SIG-M5 (cell line): Measurements from ENCODE around the gene PAX6.

ENCODE experiments used
- DNase-seq: peaks from one replicate; lab custom pipeline; 2025; lab: John Stamatoyannopoulos, UW

Gene PAX6

DNA sequence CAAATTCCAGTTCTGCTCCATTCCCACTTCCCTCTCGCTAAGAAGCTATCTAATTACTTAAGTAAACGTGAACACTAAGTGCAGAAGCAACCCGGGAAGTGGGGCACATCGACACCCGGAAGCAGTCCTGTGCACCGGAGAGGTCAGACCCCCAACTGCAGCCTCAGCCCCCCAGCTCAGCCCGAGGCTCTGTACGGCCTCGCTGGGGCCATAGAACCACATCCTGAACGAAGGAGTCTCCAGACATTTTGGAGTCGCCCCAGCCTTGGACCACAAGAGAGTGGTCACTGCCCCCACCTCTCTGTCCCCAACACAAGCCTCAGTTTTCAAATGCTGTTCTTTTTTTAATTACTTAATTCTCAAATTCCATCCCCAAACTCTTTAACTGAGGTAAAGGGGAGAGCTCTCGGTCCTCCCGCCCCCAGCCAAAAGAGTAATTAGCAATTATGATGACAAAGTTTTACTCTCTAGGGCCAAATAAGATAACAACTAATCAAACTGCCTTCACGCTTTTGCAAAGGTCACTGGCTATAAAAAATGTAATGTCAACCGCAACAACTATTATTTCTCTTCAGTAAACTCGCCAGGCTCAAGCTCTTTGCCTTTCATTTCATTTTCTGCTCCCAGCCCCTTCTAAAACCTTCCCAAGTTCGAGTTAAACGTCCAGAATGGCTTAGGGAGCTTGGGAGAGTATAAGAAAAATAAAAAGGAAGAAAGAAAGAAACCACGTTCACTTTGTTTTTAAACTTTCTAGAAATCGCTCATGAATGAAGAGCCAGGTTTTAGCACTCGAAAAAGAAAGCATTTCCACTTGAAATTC is 2.2 kb downstream of the PAX6 start:
- DNase-seq, result no peak

GRCh38 chr11:31807799-31808667 is 3.1 kb downstream of the PAX6 start:
- no peak for DNase-seq

DNA sequence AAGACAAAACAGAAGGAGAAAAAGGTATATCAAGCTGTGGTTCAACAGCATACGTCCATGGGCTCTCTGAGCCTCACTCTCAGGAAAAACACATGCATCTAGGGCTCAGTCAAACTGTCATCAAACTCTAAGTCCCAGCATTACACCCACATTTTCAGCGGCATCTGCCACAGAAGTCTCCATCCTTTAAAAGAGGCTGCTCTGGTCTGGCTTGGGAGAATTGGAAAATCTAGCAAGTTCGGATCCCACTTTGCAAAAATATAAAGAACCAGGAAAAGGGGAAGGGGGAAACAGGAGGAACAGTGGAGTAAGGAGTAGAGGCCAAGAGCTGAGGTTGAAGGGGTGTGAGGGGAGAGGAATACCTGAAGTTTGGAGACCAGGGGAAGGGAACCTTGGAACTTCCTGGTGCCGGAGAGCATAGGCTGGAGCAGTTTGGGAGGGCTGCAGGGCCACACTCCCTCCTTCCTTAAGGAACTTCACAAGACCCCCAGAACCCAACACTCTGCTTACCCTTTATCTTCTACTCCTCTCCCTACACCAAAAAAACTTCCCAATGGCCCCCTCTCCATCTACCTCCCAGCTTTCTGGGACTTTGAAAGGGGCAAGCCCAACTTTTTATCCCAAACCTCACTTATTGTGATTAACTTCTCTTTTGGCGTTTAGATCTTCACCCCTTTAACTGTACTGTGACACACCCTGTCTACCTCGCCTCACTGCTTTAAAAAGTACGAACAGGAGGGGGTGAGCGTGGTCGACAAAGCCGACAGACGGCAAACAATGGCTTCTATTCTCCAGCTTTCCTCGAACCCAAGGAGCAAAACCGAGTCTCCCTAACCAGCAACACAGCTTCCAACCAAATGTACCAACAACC is 4.0 kb downstream of the PAX6 start:
- DNase-seq, result no peak

DNA sequence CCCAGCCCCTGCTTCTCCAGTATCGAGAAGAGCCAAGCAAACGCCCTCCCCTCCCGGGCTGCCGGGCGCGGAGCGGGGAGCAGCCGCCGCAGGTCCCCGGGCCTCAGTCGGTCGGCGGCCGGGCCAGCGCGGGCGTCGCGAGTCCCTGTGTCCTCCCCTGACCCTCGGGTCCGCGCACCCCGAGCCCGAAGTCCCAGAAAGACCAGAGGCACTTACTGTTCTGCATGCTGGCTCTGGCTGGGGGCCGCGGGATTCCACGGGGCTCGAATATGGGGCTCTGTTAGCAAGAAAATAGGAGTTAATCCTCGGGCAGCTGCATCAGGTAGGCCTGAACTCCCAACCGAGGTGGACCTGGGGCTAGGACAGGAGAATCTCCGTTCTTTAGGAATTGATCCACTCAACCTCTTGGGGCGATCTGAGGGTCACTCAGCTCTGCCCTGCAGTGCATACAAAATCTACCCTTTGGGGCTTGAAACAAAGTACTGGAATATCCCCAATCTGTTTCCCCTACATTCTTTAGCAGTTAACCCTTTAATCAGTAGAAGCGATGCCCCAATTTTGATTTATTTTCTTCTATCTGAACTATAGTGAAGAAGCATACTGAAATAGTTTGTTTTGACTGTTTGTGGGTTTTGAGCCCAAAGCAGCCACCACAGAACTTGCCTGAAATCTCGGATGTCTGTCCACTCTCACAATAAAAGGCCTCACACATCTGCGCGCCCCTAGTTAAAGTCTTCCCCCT is 4.8 kb downstream of the PAX6 start:
- DNase-seq, result no peak

GRCh38 chr11:31805629-31806185 is 5.4 kb downstream of the PAX6 start:
- DNase-seq, result no peak

DNA sequence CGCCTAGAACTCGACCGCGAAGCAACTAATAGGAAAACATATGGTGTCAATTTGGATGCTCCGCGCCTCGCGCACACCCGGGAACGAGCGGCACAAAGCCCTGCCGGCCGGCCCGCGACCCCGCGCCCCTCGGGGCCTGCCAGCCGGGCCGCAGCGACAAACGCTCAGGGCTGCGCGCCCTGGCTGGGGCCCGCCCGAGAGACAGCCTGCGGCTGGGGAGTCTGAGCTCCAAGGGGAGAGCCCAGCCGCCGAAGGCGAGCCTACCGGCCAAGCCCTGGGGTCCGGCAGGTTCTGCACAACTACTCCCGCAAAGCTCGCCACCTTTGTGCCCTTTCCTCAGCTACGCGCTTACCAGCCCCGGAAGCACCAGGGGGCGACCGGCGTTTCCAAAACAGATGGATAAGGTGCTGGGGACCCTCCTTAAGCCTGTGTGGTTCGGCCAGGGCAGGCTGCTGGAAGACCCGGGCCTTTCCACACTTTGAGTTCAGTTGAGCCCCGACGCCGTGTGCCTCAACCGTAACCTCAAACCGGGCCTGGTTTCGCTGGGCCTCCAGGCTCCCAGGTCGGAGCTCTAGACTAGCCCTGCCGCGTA is 6.0 kb downstream of the PAX6 start:
- DNase-seq, result no peak

- no peak for DNase-seq
Observed at GRCh38 chr11:31804312-31805036, 6.6 kb downstream of the PAX6 start.

DNA sequence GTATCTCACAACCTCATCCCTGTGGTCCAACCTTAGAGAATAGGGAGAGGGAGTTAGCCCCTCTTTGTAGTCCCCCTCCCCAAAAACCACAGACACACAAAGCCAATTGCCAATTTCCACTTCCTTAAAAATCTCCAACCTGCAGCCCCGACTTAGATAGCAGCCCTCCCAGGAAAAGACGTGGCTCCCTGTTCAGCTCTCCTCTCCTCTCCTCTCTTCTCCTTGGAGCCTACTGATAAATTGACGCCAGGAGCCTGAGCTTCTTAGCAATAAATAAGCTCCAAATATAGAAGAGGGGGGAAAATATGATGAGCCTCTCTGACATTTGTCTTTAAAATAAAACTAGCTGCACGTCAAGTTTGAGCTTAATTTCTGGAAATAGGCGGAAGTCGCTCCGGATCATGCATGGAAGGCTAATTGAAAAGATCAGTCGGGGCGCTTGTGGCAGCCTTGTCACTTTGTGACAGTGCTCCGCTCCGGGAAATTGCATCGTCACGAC is 7.3 kb downstream of the PAX6 start:
- DNase-seq, result no peak

DNA sequence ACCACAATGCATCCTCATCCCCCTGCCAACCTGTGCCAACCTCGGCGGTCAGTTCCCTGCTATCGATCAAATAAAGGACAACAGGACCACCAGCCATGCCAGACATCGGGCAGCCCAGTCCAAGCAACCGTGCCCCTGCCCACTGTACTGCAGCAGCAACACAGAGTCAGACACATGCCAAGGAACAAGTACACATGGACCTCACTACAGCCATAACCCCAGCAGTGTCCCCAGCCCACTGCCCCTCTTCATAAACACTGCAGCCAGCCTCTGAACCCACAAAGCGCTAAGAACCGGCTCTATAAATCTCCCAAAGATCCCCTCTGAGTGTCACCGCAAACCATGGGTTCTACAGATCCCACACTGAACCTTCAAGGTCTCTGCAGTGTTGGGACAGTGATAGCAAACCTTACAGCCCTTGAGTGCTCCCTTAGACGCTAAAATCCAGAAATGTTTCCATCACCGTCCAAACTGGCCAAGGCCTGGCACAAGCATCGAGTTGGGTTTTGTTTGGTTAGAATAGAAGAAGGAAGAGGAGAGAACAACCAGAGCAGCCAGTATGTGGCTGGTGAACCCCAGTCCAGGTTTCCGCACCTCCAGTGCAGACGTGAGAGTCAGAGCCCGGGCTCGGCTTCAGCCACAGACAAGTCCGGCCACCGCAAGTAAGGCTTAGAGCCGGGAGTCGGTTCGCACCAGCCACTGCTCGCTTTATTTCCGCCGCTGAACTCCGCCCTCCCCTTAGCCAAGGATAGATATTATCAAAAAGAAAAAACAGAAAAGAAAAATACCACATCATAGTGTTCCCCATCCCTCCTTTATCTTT is 7.9 kb downstream of the PAX6 start:
- DNase-seq, result no peak

DNA sequence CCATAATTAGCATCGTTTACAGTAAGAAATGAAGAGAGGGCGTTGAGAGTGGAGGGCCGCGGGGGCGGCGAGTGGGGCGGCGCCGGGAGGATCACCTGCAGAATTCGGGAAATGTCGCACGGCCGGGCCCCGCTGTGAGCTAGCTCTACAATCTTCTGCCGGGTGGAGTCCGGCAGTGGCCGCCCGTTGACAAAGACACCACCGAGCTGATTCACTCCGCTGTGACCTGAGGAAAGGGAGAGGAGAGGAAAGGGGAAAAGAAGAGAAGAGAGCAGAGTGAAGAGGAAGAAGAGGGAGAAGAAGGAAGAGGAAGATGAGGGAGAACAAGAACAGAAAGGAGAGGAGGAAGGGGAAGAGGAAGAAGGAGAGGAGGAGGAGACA is 8.5 kb downstream of the PAX6 start:
- DNase-seq, result no peak

- no peak for DNase-seq
Observed at GRCh38 chr11:31802000-31802551, 9.0 kb downstream of the PAX6 start.

DNA sequence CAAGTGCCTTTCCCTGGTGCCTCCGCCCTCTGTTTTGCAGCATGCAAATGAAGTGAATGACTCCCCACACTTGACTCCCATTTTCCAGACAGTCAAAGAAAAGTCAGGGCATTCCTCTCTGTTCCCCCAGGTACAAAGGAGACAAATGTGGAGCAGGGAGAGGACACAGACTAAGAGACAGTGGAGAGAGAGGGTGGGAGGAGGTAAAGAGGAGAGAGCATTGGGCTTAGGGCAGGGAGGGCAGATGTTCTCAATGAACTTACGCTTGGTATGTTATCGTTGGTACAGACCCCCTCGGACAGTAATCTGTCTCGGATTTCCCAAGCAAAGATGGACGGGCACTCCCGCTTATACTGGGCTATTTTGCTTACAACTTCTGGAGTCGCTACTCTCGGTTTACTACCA is 9.8 kb downstream of the PAX6 start:
- DNase-seq, result no peak

DNA sequence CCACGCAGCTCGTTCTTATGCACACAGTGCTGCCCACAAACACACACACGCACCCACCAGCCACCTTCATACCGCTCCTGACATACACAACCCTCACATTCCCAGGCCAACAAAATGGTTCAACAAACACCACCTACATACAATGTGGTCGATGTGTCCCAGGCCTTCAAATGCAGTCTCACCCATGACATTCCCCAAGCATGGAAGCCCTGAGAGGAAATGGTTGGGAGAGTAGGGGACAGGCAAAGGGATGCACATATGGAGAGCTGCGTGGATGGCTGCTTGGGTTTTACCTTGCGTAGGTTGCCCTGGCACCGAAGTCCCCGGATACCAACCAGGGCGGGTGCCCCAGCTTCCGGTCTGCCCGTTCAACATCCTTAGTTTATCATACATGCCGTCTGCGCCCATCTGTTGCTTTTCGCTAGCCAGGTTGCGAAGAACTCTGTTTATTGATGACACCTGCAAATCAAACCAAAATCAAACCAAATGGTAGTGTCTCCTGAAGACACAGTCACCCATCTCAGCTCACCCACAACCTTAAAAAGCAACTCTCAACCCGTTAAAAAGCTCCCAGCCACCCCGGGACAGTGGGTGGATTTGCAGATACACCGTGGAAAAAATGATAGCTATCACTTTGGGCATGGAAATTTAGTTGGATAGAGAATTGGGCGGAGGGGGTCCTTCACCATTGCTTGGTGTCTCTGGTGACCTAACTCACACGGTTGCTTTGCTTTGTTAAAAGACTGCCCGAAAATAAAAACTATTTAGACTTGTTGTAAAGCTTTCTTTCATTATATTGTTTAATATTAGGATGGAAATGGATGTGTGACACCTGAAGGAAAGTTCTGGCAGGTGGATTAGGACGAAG is 10.5 kb downstream of the PAX6 start:
- no peak for DNase-seq

GRCh38 chr11:31799435-31800397 is 11.4 kb downstream of the PAX6 start:
- DNase-seq, result no peak

- DNase-seq, result no peak
Observed at GRCh38 chr11:31798554-31799434, 12.3 kb downstream of the PAX6 start.
